C4-2B (cell line): ENCODE data around the gene TBL1Y.
"Not testable (repeated sequence)": the region's sequence is repeated elsewhere in the genome, so short reads cannot be mapped to it uniquely, and the experiment has no call there.

Experiments
- ZFX ChIP-seq: fragments of 450-650 bp; IDR thresholded peaks from 2 replicates; pipeline ENCODE4 v1.6.1; 2017
- TF ChIP-seq, protein P1 (sequence below): fragments of 450-650 bp; conservative IDR thresholded peaks from 2 replicates; pipeline ENCODE4 v1.5.1; 2017; ENCODE audit warnings: mild to moderate bottlenecking

- TF ChIP-seq, protein P1, sequence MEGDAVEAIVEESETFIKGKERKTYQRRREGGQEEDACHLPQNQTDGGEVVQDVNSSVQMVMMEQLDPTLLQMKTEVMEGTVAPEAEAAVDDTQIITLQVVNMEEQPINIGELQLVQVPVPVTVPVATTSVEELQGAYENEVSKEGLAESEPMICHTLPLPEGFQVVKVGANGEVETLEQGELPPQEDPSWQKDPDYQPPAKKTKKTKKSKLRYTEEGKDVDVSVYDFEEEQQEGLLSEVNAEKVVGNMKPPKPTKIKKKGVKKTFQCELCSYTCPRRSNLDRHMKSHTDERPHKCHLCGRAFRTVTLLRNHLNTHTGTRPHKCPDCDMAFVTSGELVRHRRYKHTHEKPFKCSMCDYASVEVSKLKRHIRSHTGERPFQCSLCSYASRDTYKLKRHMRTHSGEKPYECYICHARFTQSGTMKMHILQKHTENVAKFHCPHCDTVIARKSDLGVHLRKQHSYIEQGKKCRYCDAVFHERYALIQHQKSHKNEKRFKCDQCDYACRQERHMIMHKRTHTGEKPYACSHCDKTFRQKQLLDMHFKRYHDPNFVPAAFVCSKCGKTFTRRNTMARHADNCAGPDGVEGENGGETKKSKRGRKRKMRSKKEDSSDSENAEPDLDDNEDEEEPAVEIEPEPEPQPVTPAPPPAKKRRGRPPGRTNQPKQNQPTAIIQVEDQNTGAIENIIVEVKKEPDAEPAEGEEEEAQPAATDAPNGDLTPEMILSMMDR = not testable (repeated sequence)
- TF ChIP-seq ZFX = not testable (repeated sequence)
These were observed 142.0 kb downstream of the TBL1Y start for GRCh38 chrY:7052461-7052860.
